Measurements from ENCODE around the gene FAT4. TPM values are rescaled to one million over a fixed set of nuclear protein-coding genes. Genes with fewer than 3 reads are reported as not detected.

The FAT4 gene
- total RNA-seq, 1 experiment from 2014 or later: 0.71 TPM

DNA sequence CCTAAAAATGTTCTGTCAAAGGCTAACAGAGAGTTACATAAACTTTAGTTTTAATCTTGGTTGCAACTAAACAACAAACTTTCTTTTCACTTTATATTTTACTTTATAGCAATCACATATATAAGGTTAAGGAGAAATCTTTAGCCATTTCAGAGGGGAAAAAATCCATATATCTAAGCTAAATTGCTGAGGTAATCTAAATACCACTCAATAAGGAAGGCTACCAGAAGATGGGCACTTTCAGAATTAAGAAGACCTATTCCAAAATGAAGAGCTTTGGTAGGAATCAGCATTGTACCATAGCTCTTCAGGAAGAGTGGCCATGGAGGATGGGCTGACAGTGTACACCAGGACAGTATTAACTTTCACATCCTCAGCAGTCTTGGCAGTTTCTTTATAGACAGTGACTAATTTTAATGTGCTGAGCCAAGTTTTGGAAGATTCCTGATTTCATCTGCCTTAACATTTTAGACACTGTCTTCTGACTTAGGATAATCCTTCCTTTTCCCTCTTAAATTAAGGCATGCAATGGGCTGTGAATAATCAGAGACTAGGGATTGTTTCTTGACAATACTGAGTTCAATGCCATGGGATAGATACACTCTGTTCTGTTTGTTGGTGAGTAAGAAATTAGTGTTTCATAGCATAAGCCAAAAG lies 7.1 kb downstream of the FAT4 start:
- Histone ChIP-seq H3K79me2 (ENCODE audit: insufficient read depth, low read length) (no peaks in the 10 kb centered on the region), H3K9me2 (ENCODE audit: insufficient read depth) (no peaks in the 10 kb centered on the region), H3K4me3 (replicated peaks in 1 of 2; ENCODE audit: low read depth in 1 of 2, low read length in 2 of 2) (no peak overlapping the region), H3K27me3 (ENCODE audit: insufficient read depth, low read length) (no peaks in the 10 kb centered on the region), H3K27ac (ENCODE audit: low read depth, low read length) (no peak overlapping the region), H4K20me1 (ENCODE audit: insufficient read depth) (no peaks in the 10 kb centered on the region), H3K9ac (ENCODE audit: low read length) (no peak overlapping the region), H2AFZ (ENCODE audit: low read depth, low read length, poor library complexity, severe bottlenecking) (no peak overlapping the region), H3K4me1 (ENCODE audit: control insufficient read depth in 1 of 2, insufficient read depth in 2 of 2, low read length in 2 of 2) (no peaks in the 10 kb centered on the region; a peak in 1 of 4 replicates), H3K9me3 (ENCODE audit: control insufficient read depth in 1 of 2, insufficient read depth in 1 of 2, low read depth in 1 of 2, low read length in 2 of 2) (no peaks in the 10 kb centered on the region), H3K4me2 (ENCODE audit: low read length) (no peak overlapping the region), H3K36me3 (ENCODE audit: control insufficient read depth in 1 of 2, insufficient read depth in 2 of 2, low read length in 2 of 2) (no peaks in the 10 kb centered on the region)
- ChIA-PET RAD21 (ENCODE audit: low non-redundant PET in 1 of 2, low total read pairs in 2 of 2, uncharacterized antibody in 2 of 2, unreplicated experiment in 2 of 2) (no interaction called here), CTCF (no interaction called here), POLR2A (no interaction called here)
- ATAC-seq (no peak), DNase-seq (ENCODE audit: low read depth, low spot score) (no peak)
- TF ChIP-seq, protein P1, sequence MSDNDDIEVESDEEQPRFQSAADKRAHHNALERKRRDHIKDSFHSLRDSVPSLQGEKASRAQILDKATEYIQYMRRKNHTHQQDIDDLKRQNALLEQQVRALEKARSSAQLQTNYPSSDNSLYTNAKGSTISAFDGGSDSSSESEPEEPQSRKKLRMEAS (IDR thresholded peaks at IDR 0.05): no peak
- no peak for TF ChIP-seq FOSL1 (IDR thresholded peaks at IDR 0.05; ENCODE audit: low read depth)
- TF ChIP-seq, protein P2, sequence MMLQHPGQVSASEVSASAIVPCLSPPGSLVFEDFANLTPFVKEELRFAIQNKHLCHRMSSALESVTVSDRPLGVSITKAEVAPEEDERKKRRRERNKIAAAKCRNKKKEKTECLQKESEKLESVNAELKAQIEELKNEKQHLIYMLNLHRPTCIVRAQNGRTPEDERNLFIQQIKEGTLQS (IDR thresholded peaks at IDR 0.05): no peak
- no peak for TF ChIP-seq EZH2 (IDR thresholded peaks at IDR 0.05)
- no peak for TF ChIP-seq EGR1 (IDR thresholded peaks at IDR 0.05; ENCODE audit: low read depth)
- no peak for TF ChIP-seq EZH2phosphoT487 (IDR thresholded peaks at IDR 0.05; ENCODE audit: borderline replicate concordance)
- no peak for TF ChIP-seq JUND (IDR thresholded peaks at IDR 0.05)
- TF ChIP-seq, protein P3, sequence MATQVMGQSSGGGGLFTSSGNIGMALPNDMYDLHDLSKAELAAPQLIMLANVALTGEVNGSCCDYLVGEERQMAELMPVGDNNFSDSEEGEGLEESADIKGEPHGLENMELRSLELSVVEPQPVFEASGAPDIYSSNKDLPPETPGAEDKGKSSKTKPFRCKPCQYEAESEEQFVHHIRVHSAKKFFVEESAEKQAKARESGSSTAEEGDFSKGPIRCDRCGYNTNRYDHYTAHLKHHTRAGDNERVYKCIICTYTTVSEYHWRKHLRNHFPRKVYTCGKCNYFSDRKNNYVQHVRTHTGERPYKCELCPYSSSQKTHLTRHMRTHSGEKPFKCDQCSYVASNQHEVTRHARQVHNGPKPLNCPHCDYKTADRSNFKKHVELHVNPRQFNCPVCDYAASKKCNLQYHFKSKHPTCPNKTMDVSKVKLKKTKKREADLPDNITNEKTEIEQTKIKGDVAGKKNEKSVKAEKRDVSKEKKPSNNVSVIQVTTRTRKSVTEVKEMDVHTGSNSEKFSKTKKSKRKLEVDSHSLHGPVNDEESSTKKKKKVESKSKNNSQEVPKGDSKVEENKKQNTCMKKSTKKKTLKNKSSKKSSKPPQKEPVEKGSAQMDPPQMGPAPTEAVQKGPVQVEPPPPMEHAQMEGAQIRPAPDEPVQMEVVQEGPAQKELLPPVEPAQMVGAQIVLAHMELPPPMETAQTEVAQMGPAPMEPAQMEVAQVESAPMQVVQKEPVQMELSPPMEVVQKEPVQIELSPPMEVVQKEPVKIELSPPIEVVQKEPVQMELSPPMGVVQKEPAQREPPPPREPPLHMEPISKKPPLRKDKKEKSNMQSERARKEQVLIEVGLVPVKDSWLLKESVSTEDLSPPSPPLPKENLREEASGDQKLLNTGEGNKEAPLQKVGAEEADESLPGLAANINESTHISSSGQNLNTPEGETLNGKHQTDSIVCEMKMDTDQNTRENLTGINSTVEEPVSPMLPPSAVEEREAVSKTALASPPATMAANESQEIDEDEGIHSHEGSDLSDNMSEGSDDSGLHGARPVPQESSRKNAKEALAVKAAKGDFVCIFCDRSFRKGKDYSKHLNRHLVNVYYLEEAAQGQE (IDR thresholded peaks at IDR 0.05; ENCODE audit: low read depth): no peak
- TF ChIP-seq TCF7L2 (IDR thresholded peaks at IDR 0.05; ENCODE audit: borderline replicate concordance, extremely low read depth, insufficient read depth, insufficient read length): no peak
- TF ChIP-seq CBX3 (IDR thresholded peaks at IDR 0.05; ENCODE audit: low read depth): no peak
- BruUV-seq (replicated peaks): no TSS peak
- intact Hi-C loops (cut with micrococcal nuclease): no loop called here

Measured in HCT116 (cell line).